ENCODE results near the gene LMNA.

LMNA gene

DNA sequence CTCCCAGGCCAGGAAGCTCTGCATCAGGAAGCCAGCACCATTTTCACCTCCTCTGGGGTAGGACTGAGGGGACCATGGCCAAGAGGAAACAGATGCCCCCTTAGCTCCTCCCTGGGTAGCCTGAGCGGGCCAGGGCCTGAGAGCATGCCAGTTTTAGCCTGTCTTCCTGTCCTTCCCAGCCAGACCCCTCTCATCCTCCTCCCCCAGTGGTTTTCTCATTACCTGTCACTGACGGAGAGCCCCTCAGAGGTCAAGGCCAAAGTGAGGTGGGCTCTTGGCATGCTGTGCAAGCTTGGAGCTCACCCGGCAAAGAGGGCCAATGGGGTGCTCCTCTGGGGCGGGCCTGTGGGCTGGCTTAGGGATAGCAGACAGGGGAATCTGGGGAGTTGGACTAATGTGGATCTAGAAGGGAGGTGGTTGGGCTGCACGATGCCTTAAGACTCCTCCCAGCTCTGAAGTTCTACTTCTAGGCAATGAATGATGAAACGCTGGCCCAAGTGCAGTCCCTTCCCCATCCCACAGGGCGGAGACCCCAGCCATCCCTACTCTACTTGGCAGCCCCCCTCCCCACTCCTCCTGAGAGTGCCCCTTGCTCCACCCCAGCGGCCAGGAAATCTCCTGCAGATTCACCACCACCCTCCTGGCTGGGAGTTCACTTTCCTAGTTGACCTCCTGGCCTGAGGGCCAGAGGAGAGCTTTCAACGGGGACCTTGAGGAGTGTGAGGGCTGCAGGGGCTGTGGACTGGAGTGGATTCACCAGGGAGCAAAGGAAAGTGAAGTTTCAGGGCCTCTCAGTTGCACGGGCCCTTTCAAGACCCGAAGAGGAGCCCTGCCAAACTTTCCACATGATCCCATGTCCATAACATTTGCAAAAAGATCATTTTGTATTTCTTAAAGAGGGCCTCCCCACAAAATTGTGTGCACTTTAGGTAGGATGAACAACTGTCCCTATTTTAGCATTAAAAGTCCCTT is 9.4 kb upstream of the LMNA start:
- Histone ChIP-seq H3K36me3 (ENCODE audit: control insufficient read depth, insufficient read depth, low read length) (no peaks in the 10 kb centered on the region), H3K9ac (ENCODE audit: low read depth, low read length) (peak overlapping the region; percentile 62; the same call in 1 of the 2 replicates), H3K27me3 (ENCODE audit: control insufficient read depth, insufficient read depth, low read length) (no peaks in the 10 kb centered on the region), H3K9me3 (ENCODE audit: control insufficient read depth, insufficient read depth, low read length) (no peaks in the 10 kb centered on the region), H3K4me3 (ENCODE audit: low read depth, low read length) (peak overlapping the region; percentile 60; the same call in 1 of the 2 replicates), H3K27ac (ENCODE audit: low read depth, low read length) (peak overlapping the region; percentile 96), H3K4me1 (ENCODE audit: control insufficient read depth, insufficient read depth, low read length) (peaks cover 38% of the 10 kb centered on the region)

DNA sequence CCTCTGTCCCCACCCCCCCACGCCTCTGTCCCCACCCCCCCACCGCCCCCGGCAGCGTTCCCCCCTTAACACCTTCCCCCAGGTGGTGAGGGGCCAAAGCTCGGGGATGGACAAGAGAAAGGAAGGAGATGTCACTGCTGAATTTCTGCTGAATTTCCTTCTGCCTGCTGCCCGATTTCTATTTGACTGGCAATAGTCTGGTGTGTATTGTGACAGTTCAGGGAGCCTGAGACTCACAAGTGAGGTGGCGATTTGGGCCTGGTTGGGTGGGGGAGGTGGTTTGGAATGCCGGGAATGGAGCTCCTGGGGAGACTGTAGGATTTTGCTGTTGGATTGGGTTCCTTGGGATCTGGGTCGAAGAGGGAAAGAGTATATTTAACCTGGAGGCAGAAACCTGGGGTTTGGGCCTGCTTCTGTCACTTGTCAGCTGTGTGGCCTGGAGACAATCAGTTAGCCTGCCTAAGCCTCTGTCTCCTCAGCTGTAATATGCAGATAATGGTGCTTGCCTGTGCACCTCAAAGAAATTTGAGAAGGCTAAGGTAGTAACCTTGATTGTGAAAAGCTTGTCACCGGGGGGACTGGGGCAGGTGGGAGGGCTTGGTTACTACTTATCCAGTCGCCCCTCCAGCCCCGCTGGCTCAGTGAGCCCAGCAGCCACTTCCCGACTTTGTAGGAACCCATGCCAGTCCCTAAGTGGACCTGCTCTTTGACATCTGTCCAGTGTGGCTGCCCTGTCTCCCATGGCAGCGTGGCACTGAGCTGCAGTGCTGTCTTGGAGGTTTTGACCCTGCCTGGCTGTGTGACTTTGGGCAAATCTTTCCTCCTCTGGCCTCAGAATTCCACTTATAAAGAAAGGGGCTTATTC is 7.7 kb upstream of the LMNA start:
- Histone ChIP-seq H3K27ac (ENCODE audit: low read depth, low read length) (peak overlapping the region; percentile 96), H3K4me1 (ENCODE audit: control insufficient read depth, insufficient read depth, low read length) (peaks cover 38% of the 10 kb centered on the region), H3K36me3 (ENCODE audit: control insufficient read depth, insufficient read depth, low read length) (no peaks in the 10 kb centered on the region), H3K9me3 (ENCODE audit: control insufficient read depth, insufficient read depth, low read length) (no peaks in the 10 kb centered on the region), H3K4me3 (ENCODE audit: low read depth, low read length) (peak overlapping the region; percentile 28), H3K9ac (ENCODE audit: low read depth, low read length) (no peak overlapping the region), H3K27me3 (ENCODE audit: control insufficient read depth, insufficient read depth, low read length) (no peaks in the 10 kb centered on the region; the same call in 1 of the 2 replicates)

DNA sequence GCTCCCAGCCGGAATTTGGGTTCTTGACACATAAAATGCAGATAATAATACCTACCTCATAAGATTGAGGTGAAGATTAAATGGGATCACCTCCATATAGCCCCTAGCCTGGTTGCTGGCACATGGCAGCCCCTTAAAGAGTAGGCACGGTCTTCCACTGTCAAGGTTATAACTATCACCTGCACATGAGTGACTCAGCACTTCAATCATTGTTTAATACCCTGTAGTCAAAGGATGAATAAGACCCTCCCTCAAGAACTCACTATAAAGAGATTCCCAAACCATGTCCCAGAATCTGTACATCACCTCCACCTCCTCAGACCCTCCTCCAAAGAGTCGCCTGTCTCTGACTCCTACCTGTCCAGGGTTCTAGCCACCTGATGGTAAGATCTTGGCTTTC is 6.5 kb upstream of the LMNA start:
- Histone ChIP-seq H3K4me3 (ENCODE audit: low read depth, low read length) (no peak overlapping the region), H3K27ac (ENCODE audit: low read depth, low read length) (no peak overlapping the region), H3K4me1 (ENCODE audit: control insufficient read depth, insufficient read depth, low read length) (peaks cover 36% of the 10 kb centered on the region), H3K9ac (ENCODE audit: low read depth, low read length) (no peak overlapping the region), H3K27me3 (ENCODE audit: control insufficient read depth, insufficient read depth, low read length) (no peaks in the 10 kb centered on the region; the same call in 1 of the 2 replicates), H3K9me3 (ENCODE audit: control insufficient read depth, insufficient read depth, low read length) (no peaks in the 10 kb centered on the region), H3K36me3 (ENCODE audit: control insufficient read depth, insufficient read depth, low read length) (no peaks in the 10 kb centered on the region)

DNA sequence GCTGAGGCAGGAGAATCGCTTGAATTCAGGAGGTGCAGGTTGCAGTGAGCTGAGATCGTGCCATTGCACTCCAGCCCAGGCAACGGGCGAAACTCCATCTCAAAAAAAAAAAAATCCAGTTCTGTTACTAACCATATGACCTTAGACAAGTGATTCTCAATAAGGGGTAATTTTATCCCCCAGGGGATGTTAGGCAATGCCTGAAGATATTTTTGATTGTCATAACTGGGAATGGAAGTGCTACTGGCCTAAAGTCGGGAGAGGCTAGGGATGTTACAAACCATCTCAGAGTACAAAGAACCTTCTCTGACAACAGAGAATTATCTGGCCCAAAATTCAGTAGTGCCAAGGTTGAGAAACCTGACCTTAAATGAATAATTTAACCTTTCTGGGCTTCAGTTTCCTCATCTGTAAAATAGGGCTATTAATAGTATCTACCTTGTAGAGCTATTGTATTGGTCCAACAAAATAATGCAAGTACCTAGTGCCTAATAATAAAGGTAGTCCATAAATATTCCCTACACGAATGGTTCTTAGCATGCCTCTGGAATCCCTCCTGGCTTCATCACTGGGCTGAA is 5.8 kb upstream of the LMNA start:
- Histone ChIP-seq H3K27me3 (ENCODE audit: control insufficient read depth, insufficient read depth, low read length) (no peaks in the 10 kb centered on the region; the same call in 1 of the 2 replicates), H3K36me3 (ENCODE audit: control insufficient read depth, insufficient read depth, low read length) (no peaks in the 10 kb centered on the region), H3K4me3 (ENCODE audit: low read depth, low read length) (no peak overlapping the region), H3K4me1 (ENCODE audit: control insufficient read depth, insufficient read depth, low read length) (peaks cover 40% of the 10 kb centered on the region), H3K27ac (ENCODE audit: low read depth, low read length) (no peak overlapping the region), H3K9me3 (ENCODE audit: control insufficient read depth, insufficient read depth, low read length) (no peaks in the 10 kb centered on the region), H3K9ac (ENCODE audit: low read depth, low read length) (no peak overlapping the region)

- no peak overlapping the region for H3K9ac ChIP-seq (ENCODE audit: low read depth, low read length)
- H3K27me3 ChIP-seq (ENCODE audit: control insufficient read depth, insufficient read depth, low read length) = peaks cover 3% of the 10 kb centered on the region; the same call in 1 of the 2 replicates
- no peaks in the 10 kb centered on the region for H3K36me3 ChIP-seq (ENCODE audit: control insufficient read depth, insufficient read depth, low read length)
- no peak overlapping the region for H3K4me3 ChIP-seq (ENCODE audit: low read depth, low read length)
- peaks cover 30% of the 10 kb centered on the region for H3K4me1 ChIP-seq (ENCODE audit: control insufficient read depth, insufficient read depth, low read length)
- H3K27ac ChIP-seq (ENCODE audit: low read depth, low read length) = no peak overlapping the region
- no peaks in the 10 kb centered on the region for H3K9me3 ChIP-seq (ENCODE audit: control insufficient read depth, insufficient read depth, low read length)
Observed at GRCh38 chr1:156110252-156110651, 4.3 kb upstream of the LMNA start.

DNA sequence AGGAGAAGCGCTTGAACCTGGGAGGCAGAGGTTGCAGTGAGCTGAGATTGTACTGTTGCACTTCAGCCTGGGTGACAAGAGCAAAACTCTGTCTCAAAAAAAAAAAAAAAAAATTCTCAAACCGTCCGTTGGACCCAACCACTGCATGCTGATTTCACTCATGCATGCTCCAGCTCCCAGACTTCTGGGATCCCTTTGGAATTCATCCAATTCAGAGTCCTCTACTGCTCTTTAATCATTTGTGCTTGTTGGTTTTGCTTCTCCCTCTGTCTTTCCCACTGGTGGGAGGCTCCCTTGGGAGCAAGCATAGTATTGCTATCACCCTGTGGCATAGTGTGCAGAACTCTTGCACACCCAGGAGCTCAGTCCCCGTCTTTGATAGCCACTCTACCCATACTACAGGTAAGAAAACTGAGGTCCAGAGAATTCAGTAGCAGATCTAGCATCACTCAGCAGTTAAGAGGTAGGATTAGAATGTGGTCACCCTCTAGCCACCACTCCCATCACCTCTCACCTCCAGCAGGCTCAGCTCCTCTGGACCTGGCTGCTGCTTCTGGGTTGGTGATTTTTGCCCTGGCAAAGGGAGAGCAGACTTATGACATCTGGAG is 3.1 kb upstream of the LMNA start:
- H3K4me3 ChIP-seq (ENCODE audit: low read depth, low read length) = no peak overlapping the region
- no peaks in the 10 kb centered on the region for H3K9me3 ChIP-seq (ENCODE audit: control insufficient read depth, insufficient read depth, low read length)
- H3K27ac ChIP-seq (ENCODE audit: low read depth, low read length) = no peak overlapping the region
- H3K36me3 ChIP-seq (ENCODE audit: control insufficient read depth, insufficient read depth, low read length) = no peaks in the 10 kb centered on the region
- H3K9ac ChIP-seq (ENCODE audit: low read depth, low read length) = no peak overlapping the region
- peaks cover 25% of the 10 kb centered on the region for H3K4me1 ChIP-seq (ENCODE audit: control insufficient read depth, insufficient read depth, low read length)
- H3K27me3 ChIP-seq (ENCODE audit: control insufficient read depth, insufficient read depth, low read length) = peaks cover 3% of the 10 kb centered on the region; the same call in 1 of the 2 replicates

GRCh38 chr1:156112276-156113137 is 2.0 kb upstream of the LMNA start:
- Histone ChIP-seq H3K4me3 (ENCODE audit: low read depth, low read length) (no peak overlapping the region), H3K36me3 (ENCODE audit: control insufficient read depth, insufficient read depth, low read length) (no peaks in the 10 kb centered on the region), H3K9me3 (ENCODE audit: control insufficient read depth, insufficient read depth, low read length) (no peaks in the 10 kb centered on the region), H3K27me3 (ENCODE audit: control insufficient read depth, insufficient read depth, low read length) (peaks cover 3% of the 10 kb centered on the region; the same call in 1 of the 2 replicates), H3K4me1 (ENCODE audit: control insufficient read depth, insufficient read depth, low read length) (peaks cover 18% of the 10 kb centered on the region), H3K27ac (ENCODE audit: low read depth, low read length) (no peak overlapping the region), H3K9ac (ENCODE audit: low read depth, low read length) (no peak overlapping the region)

DNA sequence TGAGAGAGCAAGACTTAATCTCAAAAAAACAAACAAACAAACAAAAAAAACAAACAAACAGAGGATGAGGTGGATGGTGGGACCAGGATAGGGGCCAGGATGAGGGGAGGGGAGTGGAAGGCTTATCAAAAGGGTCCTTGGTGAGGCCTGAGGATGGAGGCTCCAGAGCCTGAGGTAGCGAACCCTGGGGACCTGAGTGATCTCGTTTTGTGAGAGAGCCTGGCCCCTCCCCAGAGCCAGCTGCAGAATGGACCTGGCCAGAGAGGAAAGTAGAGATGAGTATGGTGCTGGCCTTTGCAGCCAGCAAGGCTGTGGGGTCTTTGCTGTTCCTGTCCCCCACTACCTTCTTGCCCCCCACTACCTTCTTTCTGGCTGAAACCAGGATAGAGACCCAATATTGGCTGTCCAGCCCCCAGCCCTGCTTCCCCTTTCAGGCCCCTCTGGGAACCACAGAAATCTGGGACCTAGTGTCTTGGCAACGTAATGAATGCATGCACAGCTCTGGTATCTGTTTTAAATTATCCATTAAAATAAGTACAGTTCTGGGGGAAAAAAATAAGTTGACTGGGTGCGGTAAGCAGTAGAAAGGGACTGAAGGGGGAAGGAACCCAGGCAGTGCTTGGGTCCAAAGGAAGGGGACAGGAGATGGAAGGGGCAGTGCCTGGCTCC is 1.1 kb upstream of the LMNA start:
- H3K36me3 ChIP-seq (ENCODE audit: control insufficient read depth, insufficient read depth, low read length) = no peaks in the 10 kb centered on the region
- peaks cover 3% of the 10 kb centered on the region; the same call in 1 of the 2 replicates for H3K27me3 ChIP-seq (ENCODE audit: control insufficient read depth, insufficient read depth, low read length)
- no peak overlapping the region for H3K9ac ChIP-seq (ENCODE audit: low read depth, low read length)
- H3K4me3 ChIP-seq (ENCODE audit: low read depth, low read length) = peak overlapping the region; percentile 96; the same call in 1 of the 2 replicates
- H3K4me1 ChIP-seq (ENCODE audit: control insufficient read depth, insufficient read depth, low read length) = peaks cover 15% of the 10 kb centered on the region
- H3K9me3 ChIP-seq (ENCODE audit: control insufficient read depth, insufficient read depth, low read length) = no peaks in the 10 kb centered on the region
- H3K27ac ChIP-seq (ENCODE audit: low read depth, low read length) = peak overlapping the region; percentile 89

- Histone ChIP-seq H3K9me3 (ENCODE audit: control insufficient read depth, insufficient read depth, low read length) (no peaks in the 10 kb centered on the region), H3K27me3 (ENCODE audit: control insufficient read depth, insufficient read depth, low read length) (peaks cover 3% of the 10 kb centered on the region; the same call in 1 of the 2 replicates), H3K4me3 (ENCODE audit: low read depth, low read length) (peak overlapping the region; percentile 96), H3K36me3 (ENCODE audit: control insufficient read depth, insufficient read depth, low read length) (no peaks in the 10 kb centered on the region), H3K9ac (ENCODE audit: low read depth, low read length) (peak overlapping the region; percentile 66; the same call in 1 of the 2 replicates), H3K4me1 (ENCODE audit: control insufficient read depth, insufficient read depth, low read length) (peaks cover 18% of the 10 kb centered on the region), H3K27ac (ENCODE audit: low read depth, low read length) (peak overlapping the region; percentile 89)
Observed at GRCh38 chr1:156114919-156115513, 505 bp downstream of the LMNA start.

All from HUES48 (cell line).